Kidney epithelial cell (primary cell): ENCODE measurements around the gene MGMT. TPM values are rescaled to one million over a fixed set of nuclear protein-coding genes. Genes with fewer than 3 reads are reported as not detected.

Experiments used
- DNase-seq: peaks from one replicate; pipeline ENCODE4 v3.0.0-alpha.2; 2010; ENCODE audit warnings: low read depth
- H3K27me3 ChIP-seq: 2 replicates; pipeline ENCODE4 v1.6.0; 2011; ENCODE audit warnings: low read length; ENCODE audit not compliant: control insufficient read depth, insufficient read depth
- H3K36me3 ChIP-seq: 2 replicates; pipeline ENCODE4 v1.5.1; 2011; ENCODE audit warnings: low read length; ENCODE audit not compliant: control insufficient read depth, insufficient read depth
- H3K4me3 ChIP-seq: 2 replicates; pipeline ENCODE4 v1.5.1; 2011; ENCODE audit warnings: low read depth, mild to moderate bottlenecking, control low read depth, low read length
- total RNA-seq: library from RNA; depleted of rRNA; stranded (reverse); fragments of >200 nt; gene quantifications from 2 replicates; pipeline ENCODE4 v1.2.3, GENCODE V29; 2015
- TF ChIP-seq, protein P1 (sequence below): IDR thresholded peaks from 2 replicates; pipeline ENCODE4 v1.5.1; 2011; ENCODE audit warnings: mild to moderate bottlenecking, moderate library complexity, low read length, control low read depth, inconsistent platforms; ENCODE audit not compliant: insufficient read depth, poor library complexity, severe bottlenecking

The MGMT gene
- total RNA-seq, 1 donor from 2014 or later: 36.1 TPM

DNA sequence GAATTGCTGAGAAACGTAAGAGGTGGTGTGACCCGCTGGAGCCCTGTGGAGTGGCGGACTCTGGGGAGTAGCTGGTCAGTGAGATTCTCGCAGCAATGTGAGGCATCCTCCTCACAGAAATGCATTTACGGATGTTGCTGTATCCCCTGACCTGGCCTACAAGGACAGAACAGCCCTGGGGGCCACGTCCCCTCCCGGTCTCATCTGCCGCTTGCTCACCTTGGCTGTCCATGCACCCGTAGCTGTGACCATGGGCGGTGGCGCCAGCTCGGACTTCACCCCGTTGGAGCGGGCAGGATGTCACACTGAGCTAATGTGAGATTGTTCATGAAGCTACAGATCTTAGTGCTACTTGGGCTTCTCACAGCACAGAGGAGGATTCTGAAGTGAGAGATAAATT lies 303.2 kb downstream of the MGMT start:
- Histone ChIP-seq H3K4me3 (no peak overlapping the region), H3K27me3 (no peaks in the 10 kb centered on the region), H3K36me3 (no peaks in the 10 kb centered on the region)
- DNase-seq: no peak
- TF ChIP-seq, protein P1, sequence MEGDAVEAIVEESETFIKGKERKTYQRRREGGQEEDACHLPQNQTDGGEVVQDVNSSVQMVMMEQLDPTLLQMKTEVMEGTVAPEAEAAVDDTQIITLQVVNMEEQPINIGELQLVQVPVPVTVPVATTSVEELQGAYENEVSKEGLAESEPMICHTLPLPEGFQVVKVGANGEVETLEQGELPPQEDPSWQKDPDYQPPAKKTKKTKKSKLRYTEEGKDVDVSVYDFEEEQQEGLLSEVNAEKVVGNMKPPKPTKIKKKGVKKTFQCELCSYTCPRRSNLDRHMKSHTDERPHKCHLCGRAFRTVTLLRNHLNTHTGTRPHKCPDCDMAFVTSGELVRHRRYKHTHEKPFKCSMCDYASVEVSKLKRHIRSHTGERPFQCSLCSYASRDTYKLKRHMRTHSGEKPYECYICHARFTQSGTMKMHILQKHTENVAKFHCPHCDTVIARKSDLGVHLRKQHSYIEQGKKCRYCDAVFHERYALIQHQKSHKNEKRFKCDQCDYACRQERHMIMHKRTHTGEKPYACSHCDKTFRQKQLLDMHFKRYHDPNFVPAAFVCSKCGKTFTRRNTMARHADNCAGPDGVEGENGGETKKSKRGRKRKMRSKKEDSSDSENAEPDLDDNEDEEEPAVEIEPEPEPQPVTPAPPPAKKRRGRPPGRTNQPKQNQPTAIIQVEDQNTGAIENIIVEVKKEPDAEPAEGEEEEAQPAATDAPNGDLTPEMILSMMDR: no peak

DNA sequence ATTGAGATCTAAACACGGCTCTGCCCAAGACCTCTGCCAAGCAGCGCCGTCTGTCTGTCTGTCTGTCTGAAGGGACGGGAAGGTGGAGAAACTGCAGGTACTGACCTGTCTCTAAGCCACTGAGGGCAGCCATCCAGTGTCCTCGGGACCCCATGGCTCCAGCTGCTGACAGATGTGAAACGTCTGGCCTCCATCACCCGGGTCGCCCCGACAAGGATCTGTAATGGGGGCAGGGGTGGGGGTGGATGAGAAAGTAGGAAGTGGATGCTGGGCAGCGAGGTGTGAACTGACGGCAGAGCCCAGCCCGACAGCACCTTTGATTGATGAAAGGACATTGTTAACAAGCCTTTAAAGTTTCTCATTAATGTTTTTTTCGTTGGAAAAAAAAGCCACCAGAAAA lies 304.0 kb downstream of the MGMT start:
- H3K27me3 ChIP-seq: no peaks in the 10 kb centered on the region
- no peak overlapping the region for H3K4me3 ChIP-seq
- H3K36me3 ChIP-seq: no peaks in the 10 kb centered on the region
- no peak for DNase-seq
- TF ChIP-seq, protein P1: no peak

DNA sequence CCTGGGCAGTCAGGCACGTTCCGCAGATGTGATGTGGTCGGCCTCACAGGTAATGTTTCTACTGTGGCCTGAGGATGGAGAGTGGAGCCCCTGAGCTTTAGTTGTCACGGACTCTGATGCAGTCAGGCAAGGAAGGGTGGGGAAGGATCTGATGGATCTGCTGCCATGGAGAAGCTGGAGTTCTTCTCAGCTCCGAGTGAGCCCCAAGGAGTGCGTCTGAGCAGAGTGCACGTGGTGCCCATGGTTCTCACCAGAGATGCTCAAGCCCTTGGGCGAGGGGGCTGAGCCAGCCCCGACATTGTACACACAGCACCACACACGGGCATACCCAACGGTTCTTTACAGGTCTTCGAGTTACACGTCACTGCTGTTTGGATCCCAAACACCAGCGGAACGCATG lies 304.5 kb downstream of the MGMT start:
- no peaks in the 10 kb centered on the region for H3K36me3 ChIP-seq
- no peak for DNase-seq
- H3K4me3 ChIP-seq: no peak overlapping the region
- H3K27me3 ChIP-seq: no peaks in the 10 kb centered on the region
- TF ChIP-seq, protein P1: no peak

DNA sequence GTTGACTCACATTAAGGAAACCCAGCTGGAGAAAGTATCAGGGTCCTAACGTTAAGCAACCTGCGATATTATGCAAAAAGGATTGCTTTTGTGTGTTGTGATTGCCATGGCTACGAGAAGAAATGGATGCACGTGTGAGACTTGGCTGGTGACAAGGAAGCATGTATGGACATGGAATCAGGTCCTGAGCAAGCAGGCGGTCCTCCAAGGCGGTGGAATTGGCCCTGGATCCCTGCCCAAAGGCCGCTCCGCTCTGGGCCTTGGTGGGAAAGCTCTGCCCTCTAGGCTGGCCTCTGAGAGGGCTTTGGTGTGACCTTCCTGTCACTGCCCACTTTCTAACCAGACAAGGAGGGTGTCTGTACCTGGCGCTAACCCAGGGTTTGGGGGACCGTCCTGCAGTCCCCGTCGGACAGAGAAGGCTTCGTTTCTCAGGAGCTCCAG lies 305.0 kb downstream of the MGMT start:
- TF ChIP-seq, protein P1: no peak
- Histone ChIP-seq H3K36me3 (no peaks in the 10 kb centered on the region), H3K27me3 (no peaks in the 10 kb centered on the region), H3K4me3 (no peak overlapping the region)
- DNase-seq: no peak

DNA sequence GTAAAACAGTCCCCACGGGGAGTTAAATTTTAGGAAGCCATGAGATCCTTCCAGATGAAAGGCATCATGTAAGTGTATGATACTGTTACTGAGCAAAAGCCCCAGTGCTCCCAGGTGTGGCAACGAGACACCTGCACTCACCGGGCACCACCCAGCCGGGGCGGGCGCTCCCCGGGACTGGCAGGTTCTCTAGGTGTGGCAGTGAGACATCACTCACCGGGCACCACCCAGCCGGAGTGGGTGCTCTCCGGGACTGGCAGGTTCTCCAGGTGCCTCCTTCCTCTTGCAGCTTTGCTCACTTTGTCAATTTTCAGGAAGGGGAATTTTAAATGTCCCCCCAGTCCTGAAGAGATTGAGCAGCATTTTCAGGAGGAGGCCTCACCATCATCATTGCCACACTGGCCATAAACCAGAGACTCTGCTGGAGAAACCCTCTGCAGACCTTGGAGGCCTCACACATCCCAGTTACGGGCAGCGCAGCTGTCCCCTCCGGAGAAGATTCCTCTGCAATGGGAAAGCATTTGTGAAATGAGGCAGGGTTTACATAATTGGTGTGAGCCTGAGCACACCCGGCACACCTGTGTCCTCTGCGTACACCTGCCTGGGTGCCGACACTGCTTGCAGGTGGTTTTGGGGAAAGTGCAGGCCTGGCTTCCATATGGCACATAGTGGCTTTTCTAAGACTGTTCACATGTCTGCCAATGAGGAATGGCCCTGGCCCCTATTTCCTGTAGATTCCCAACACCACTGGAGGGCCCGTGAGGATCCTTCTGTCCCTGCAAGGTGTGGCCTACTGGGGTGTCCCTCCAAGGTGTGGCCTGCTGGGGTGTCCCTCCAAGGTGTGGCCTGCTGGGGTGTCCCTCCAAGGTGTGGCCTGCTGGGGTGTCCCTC lies 305.7 kb downstream of the MGMT start:
- H3K4me3 ChIP-seq: no peak overlapping the region
- DNase-seq: no peak
- TF ChIP-seq, protein P1: no peak
- H3K27me3 ChIP-seq: no peaks in the 10 kb centered on the region
- no peaks in the 10 kb centered on the region for H3K36me3 ChIP-seq
